Ishikawa (cell line): ENCODE results near the gene GAL3ST3.

ENCODE experiments used
- CEBPB ChIP-seq: IDR thresholded peaks from 2 replicates; pipeline ENCODE4 v1.6.1; 2012
- CREB1 ChIP-seq: IDR thresholded peaks from 2 replicates; pipeline ENCODE4 v1.6.1; 2012; ENCODE audit warnings: low read depth
- EGR1 ChIP-seq: IDR thresholded peaks from 2 replicates; pipeline ENCODE4 v1.6.1; 2012
- EP300 ChIP-seq: IDR thresholded peaks from 2 replicates; pipeline ENCODE4 v1.6.1; 2012; ENCODE audit warnings: borderline replicate concordance
- FOXM1 ChIP-seq: IDR thresholded peaks from 2 replicates; pipeline ENCODE4 v1.6.1; 2012; ENCODE audit warnings: low read depth, borderline replicate concordance
- NFIC ChIP-seq: IDR thresholded peaks from 2 replicates; pipeline ENCODE4 v1.6.1; 2012
- RAD21 ChIP-seq: IDR thresholded peaks from 2 replicates; pipeline ENCODE4 v1.6.1; 2012; ENCODE audit warnings: low read depth
- REST ChIP-seq: IDR thresholded peaks from 2 replicates; pipeline ENCODE4 v1.6.1; 2012; ENCODE audit warnings: low read depth, mild to moderate bottlenecking
- TAF1 ChIP-seq: IDR thresholded peaks from 2 replicates; pipeline ENCODE4 v1.6.1; 2012; ENCODE audit warnings: low read depth, mild to moderate bottlenecking
- TCF12 ChIP-seq: IDR thresholded peaks from 2 replicates; pipeline ENCODE4 v1.6.1; 2012; ENCODE audit warnings: low read depth
- TEAD4 ChIP-seq: IDR thresholded peaks from 2 replicates; pipeline ENCODE4 v1.6.1; 2012
- YY1 ChIP-seq: IDR thresholded peaks from 2 replicates; pipeline ENCODE4 v1.6.1; 2012; ENCODE audit warnings: low read depth
- ZBTB7A ChIP-seq: IDR thresholded peaks from 2 replicates; pipeline ENCODE4 v1.6.1; 2012; ENCODE audit warnings: low read depth
- TF ChIP-seq, protein P1 (sequence below): IDR thresholded peaks from 2 replicates; pipeline ENCODE4 v1.6.1; 2012
- TF ChIP-seq, protein P2 (sequence below): IDR thresholded peaks from 2 replicates; pipeline ENCODE4 v1.6.1; 2012

Gene GAL3ST3

DNA sequence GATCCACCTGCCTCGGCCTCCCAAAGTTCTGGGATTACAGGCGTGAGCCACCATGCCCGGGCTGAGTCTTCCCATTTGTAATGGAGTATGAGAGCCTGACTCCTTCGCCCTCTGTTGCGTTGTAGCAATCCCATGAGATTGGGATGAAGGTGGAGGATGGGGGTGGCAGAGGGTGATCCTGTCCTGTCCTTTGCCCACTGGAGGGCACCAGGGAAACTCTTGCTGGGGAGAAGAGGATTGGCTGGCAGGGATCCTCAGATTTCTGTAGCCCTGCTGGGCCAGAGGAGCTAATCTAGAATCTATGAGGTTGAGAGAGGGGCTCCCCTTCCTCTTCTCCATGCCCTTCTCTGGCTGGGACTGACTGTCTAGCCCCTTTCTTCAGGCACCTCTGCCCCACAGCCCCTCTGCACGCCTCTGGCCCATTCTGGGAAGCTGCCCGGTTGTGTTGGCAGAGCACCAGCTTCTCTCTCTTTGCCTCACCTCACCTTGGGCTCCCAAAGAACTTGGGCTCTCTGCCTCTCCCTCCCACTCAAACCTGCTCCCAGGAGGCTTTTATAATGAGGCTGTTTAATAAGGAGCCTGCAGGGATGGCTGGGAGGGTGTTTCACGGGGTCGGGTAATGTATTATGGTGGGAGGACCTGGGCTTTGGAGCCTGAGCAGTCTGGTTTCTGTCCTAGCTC is 13.2 kb downstream of the GAL3ST3 start:
- TF ChIP-seq TEAD4, result no peak
- TF ChIP-seq CEBPB, result no peak
- TF ChIP-seq EGR1, result no peak
- TF ChIP-seq, protein P1, sequence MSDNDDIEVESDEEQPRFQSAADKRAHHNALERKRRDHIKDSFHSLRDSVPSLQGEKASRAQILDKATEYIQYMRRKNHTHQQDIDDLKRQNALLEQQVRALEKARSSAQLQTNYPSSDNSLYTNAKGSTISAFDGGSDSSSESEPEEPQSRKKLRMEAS, result no peak
- TF ChIP-seq CREB1, result no peak
- no peak for TF ChIP-seq RAD21
- TF ChIP-seq TAF1, result no peak
- no peak for TF ChIP-seq EP300
- no peak for TF ChIP-seq NFIC
- TF ChIP-seq FOXM1, result no peak
- TF ChIP-seq REST, result no peak
- no peak for TF ChIP-seq ZBTB7A
- TF ChIP-seq YY1, result no peak
- no peak for TF ChIP-seq TCF12
- TF ChIP-seq, protein P2, sequence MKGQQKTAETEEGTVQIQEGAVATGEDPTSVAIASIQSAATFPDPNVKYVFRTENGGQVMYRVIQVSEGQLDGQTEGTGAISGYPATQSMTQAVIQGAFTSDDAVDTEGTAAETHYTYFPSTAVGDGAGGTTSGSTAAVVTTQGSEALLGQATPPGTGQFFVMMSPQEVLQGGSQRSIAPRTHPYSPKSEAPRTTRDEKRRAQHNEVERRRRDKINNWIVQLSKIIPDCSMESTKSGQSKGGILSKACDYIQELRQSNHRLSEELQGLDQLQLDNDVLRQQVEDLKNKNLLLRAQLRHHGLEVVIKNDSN, result no peak

DNA sequence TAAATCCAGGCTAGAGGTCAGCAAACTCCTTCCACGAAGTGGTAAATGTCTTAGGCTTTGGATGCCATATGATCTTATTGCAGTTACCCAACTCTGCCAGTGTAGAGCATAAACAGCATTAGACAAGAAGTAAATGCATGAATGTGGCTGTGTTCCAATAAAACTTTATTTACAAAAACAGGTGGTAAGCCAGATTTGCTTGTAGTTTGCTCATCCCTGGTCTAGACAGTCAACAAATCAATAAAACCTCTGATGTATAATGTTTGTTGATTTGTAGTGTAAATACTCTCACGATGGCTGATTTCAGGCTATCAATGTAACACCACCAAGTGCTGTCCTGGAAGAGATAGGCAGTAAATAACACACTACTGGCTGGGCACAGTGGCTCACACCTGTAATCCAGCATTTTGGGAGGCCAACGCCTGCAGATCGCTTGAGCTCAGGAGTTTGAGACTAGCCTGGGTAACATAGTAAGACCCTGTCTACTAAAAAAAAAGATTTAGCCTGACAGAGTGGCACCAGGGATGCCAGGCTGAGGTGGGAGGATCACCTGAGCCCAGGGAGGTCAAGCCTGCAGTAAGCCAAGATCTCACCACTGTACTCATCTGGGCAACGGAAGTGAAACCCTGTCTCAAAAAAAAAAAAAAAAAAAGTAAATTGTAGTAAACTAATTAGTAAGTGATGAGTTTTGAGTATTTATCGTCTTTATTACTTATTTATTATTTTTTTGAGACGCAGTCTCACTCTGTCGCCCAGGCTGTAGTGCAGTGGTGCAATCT is 15.8 kb downstream of the GAL3ST3 start:
- TF ChIP-seq RAD21, result no peak
- TF ChIP-seq REST, result no peak
- no peak for TF ChIP-seq EGR1
- TF ChIP-seq CEBPB, result no peak
- no peak for TF ChIP-seq TAF1
- no peak for TF ChIP-seq CREB1
- no peak for TF ChIP-seq ZBTB7A
- TF ChIP-seq, protein P1, result no peak
- TF ChIP-seq, protein P2, result no peak
- no peak for TF ChIP-seq YY1
- no peak for TF ChIP-seq TCF12
- no peak for TF ChIP-seq NFIC
- TF ChIP-seq EP300, result no peak
- TF ChIP-seq TEAD4, result no peak
- no peak for TF ChIP-seq FOXM1

DNA sequence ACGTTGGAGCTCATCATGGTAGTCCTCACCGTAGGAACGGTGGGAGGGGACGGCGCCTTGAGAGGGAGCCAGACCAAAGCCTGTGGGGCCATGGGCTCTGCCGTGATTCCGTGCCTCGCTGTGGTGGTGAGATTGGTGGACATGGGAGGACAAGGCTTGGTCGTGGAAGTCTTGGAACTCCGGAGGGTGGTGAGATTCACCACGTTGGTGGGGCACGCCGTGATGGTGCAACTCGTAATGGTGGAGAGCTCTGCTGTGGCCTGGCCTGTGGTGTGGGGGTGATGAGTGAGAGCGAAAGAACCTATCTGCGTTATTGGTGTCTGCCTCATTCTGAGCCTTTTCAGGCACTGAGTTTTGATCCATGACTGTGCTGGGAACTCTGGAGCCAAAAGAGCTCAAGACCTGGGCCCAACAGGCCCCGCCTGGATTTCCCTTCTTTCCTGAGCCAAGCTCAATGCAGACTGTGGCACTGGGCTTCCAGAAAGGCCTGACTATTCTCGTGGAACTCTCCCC is 22.9 kb downstream of the GAL3ST3 start, which contains the start of gene CATSPER1:
TSS of gene CATSPER1 (minus strand) at position 463 of the 513 bp plus-strand sequence. CDS start at position 363, 100 bp downstream.
- TF ChIP-seq EGR1 (no peak), EP300 (no peak), TAF1 (no peak), NFIC (no peak), CEBPB (no peak), FOXM1 (no peak), TCF12 (no peak), CREB1 (no peak), YY1 (no peak), REST (no peak), ZBTB7A (no peak), RAD21 (no peak), TEAD4 (no peak)
- TF ChIP-seq, protein P1, result no peak
- TF ChIP-seq, protein P2, result no peak
